ENCODE results near the gene NCAM2.

NCAM2 gene

GRCh38 chr21:21111309-21111920 lies 113.2 kb downstream of the NCAM2 start:
- DNase-seq = no peak

- no peak for DNase-seq
Observed at GRCh38 chr21:21114461-21114860, 116.3 kb downstream of the NCAM2 start.

- DNase-seq = no peak
Observed at GRCh38 chr21:21119091-21119490, 120.9 kb downstream of the NCAM2 start.

GRCh38 chr21:21122680-21123079 lies 124.5 kb downstream of the NCAM2 start:
- no peak for DNase-seq

DNA sequence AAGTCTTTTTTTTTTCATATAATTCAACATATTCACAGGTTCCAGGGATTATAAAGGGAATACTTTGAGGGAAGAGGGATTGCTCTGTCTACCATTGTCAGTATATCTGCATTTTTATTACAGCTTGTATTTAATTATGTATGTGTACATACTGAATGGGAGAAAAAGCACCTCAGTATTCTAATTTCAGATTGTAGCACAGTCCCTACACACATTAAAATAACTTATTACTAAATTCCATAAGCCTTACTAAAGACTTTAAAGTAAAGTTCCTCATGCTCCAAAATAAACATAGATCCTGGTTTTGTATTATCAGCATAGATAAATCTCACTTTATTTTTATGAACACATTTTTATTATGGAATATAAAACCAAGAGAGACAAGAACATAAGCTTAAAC lies 134.2 kb downstream of the NCAM2 start:
- DNase-seq = no peak

DNA sequence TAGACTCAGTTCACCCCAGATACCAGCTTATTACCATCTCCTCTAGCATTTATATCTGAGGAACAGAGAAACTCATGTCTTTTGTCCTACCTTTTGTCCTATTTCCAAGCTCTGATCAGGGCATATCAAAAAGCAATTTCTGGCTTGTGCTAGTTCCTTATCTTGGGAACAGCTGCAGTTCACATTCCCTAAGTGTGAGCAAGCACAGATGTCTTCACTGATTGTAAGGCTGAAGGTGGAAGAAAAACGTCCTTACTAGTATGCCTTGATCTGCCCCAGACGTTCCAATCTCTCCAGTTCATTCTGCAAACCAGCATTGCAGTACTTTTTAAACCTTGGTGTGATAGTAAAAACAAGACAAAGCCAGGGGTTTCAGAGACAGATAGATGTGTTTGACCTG lies 139.8 kb downstream of the NCAM2 start:
- no peak for DNase-seq

GRCh38 chr21:21146587-21147373 lies 148.6 kb downstream of the NCAM2 start:
- DNase-seq = no peak

DNA sequence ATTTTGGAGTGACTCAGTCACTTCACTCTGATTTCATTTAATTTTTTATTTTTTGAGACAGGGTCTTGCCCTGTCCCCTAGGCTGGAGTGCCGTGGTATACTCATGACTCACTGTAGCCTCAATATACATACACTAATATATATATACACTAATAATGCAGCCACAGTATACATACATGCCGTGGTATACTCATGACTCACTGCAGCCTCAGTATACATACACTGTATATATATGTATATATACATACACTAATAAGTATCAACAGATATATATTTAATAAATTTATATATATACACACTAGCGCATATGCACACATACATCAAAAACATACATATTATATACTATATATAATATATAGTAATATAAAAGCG lies 149.2 kb downstream of the NCAM2 start:
- DNase-seq = no peak

DNA sequence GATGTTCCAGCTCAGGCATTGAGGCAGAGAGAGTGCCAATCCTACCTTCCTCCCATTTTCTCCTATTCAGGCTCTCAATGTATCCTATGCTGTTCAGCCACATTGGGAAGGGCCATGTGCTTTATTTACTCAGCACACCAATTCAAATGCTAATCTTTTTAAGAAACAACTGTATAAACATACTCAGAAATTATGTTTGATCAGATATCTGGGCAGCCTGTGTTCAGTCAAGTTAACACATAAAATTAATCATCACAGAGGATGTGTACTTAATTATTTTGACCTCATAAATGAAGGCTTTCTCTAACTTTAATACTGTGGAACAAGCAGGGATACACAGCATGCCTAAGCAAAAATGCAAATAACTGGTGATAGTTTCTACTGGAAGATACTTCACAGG lies 149.8 kb downstream of the NCAM2 start:
- DNase-seq = peak in 1 of 2 experiments; percentile 13

- no peak for DNase-seq
Observed at GRCh38 chr21:21148514-21148913, 150.3 kb downstream of the NCAM2 start.

GRCh38 chr21:21149445-21149844 lies 151.2 kb downstream of the NCAM2 start:
- peak in 1 of 2 experiments; percentile 8 for DNase-seq

GRCh38 chr21:21151231-21151630 lies 153.0 kb downstream of the NCAM2 start:
- DNase-seq = no peak

DNA sequence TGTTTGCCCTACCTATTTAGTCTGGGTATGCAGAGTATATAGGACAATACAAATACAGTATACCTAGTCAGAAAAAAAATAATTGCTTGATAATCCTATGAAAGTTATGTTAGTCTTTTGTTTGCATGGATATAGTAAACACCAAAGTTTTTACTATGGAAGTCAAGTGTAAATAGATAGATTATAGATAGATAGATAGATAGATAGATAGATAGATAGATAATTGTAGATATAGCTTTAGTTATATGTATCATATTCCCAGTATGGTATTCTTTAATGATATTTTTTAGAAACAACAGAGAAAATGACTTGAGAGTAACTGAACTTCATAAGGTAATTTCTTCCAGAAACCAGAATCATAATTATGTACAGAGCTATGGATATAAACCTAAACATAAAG lies 158.2 kb downstream of the NCAM2 start:
- no peak for DNase-seq

DNA sequence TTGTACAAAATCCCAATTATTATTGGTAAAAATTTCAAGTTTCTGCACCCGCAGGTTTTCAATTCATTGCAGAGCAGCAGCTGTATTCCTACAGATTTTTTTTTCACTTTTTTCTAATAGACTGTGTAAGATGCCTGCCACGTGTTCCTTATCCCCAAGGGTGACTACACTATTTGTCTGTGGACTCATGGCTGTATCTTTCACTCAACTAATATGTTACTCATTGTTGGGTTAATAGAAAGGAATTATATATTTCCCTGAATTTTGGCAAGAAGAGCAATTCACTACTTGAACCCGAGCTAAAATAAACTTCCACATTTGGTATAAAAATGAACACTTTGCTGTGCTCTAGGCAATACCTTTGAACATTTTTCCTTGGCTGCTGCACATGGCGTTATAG lies 158.7 kb downstream of the NCAM2 start:
- DNase-seq = no peak

GRCh38 chr21:21158376-21158918 lies 160.2 kb downstream of the NCAM2 start:
- no peak for DNase-seq

DNA sequence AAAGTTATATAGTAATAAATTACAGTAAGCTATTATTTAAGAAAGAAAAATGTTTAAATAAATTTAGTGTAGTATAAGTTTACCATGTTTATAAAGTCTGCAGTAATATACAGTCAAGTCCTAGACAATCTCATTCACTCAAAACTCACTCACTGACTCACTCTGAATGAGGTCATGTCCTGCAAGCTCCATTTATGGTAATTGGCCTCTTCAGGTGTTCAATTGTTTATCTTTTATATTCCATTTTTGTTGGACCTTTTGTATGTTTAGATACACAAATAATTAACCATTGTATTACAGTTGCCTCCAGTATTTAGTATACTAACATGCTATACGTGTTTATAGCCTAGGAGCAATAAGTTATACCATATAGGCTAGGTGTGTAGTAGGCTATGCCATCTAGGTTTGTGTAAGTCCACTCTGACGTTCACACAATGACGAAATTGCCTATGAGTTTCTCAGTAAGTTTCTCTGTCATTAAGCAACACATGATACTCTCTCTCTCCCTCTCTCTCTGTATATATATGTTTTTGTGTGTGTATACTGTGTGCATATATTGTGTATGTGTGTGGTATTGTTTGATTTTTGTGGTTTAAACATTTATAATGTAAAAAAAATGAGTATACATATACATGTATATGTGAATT lies 161.2 kb downstream of the NCAM2 start:
- DNase-seq = no peak

DNA sequence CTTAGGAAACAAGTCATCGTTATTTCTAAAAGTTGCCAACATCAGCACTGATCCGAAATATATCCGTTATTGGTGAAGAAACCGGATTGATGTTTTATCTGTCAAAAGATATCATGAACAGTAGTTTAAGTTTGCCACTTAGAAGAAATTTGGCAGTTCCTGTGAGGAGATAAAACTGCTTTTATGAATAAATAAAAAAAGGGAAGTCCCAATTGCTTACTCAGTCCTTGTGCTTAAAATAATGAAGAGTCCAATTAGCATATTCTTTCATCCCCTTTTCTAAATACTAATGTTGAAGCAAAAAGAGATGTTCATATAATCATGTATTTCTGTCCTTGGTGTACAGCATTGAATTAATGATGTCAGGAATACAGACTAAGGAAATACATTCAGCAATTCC lies 164.6 kb downstream of the NCAM2 start:
- DNase-seq = no peak

DNA sequence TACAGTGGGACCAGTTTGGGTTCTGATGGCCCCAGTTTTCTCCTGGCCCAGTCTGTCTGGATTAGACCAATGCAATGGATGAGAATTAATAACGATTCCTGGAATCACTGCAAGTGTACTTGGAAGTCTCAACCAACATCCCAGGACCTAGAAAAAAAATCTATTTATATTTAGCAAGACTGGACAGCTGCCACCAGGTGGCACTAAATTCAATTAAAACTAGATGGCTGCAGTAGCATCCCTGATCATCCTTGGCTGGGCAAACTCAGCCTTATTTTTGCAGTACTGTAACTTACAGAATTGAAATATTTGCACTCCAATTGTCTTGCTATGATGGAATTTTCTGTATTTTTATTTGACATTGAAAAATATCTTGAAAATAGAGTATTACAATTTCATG lies 165.7 kb downstream of the NCAM2 start:
- peak; percentile 34 to 53 for DNase-seq

- no peak for DNase-seq
Observed at GRCh38 chr21:21165063-21165645, 166.9 kb downstream of the NCAM2 start.

DNA sequence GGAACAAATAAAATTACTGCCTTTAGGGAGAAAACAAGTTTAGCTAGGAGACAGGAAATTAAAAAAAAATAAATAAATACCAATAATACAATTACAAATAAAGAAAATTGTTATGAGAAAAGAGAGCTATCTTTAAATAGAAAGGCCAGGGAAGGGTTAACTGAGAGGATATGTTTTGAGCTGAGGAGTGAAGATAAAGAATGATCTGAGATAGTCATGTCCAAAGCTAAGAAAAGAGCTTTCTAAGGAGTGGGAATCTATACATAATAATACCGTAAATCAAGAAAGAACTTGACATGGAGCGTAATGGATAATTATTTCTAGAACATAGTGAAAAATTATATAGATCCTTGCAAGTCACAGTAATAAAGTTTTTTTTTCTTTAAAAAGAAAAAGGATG lies 176.5 kb downstream of the NCAM2 start:
- DNase-seq = no peak

GRCh38 chr21:21175798-21176334 lies 177.7 kb downstream of the NCAM2 start:
- DNase-seq = no peak

GRCh38 chr21:21177353-21177986 lies 179.3 kb downstream of the NCAM2 start:
- no peak for DNase-seq

All from NCI-H2081 (cell line).